ENCODE data around the gene JUN. TPM values are rescaled to one million over a fixed set of nuclear protein-coding genes. Genes with fewer than 3 reads are reported as not detected.

JUN gene
- total RNA-seq, 2 experiments from 2014 or later, result 24.2 to 25.5 TPM

DNA sequence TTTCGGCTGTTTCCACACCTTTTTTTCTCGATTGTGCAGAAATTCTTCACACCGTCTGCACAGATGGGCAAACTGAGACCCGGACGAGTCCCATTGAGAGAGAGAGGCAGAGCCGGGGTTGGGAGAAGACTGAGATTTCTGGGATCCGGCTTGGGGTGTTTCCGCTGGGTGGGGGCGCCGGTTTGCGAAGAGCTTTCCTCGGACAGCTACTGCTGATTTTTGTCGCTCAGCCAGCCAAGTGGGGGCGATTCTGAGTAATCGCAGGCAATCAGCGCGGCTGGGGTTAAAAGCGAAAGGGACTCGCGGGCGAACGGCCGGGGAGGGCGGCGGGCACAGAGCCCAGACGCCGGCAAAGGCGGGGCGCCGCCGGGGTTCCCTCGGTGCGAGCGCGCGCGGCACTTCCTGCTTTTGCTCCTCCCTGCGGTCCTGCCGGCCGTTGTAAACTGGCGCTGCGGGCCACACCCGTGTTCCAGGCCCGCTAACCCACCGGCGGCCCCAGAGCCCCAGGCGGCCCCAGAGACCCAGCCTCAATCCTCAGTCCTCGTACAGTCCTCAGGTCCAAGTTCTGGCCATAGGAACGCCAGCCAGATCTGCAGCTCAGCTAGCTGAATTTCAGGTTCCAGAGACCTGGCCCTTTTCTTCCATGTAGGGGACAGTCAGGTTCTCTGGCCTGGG lies 32.4 kb upstream of the JUN start:
- POLR2A ChIA-PET, result interaction anchor here (1.1 kb wide), 1 partner anchor 32 kb away, joined by 7 read pairs; the partner anchor contains the start of gene JUN
- ATAC-seq (peak; percentile 92), DNase-seq (peak; percentile 92)
- H3K4me3 Mint-ChIP-seq, result peak overlapping the region; percentile 77
- H3K36me3 Mint-ChIP-seq (ENCODE audit: low read depth), result no peaks in the 10 kb centered on the region
- peaks cover 39% of the 10 kb centered on the region for H3K4me1 Mint-ChIP-seq
- peak overlapping the region; percentile 79 for H3K27ac Mint-ChIP-seq
- H3K9me3 Mint-ChIP-seq (ENCODE audit: low read depth), result no peaks in the 10 kb centered on the region
- intact Hi-C loops (cut with DNase I, micrococcal nuclease), result loop anchor here (1.0 to 2.0 kb wide), 5 partner anchors 32 to 480 kb away; partner anchors contain the start of gene JUN (in 2 of the 2)
- CTCF ChIA-PET, result interaction anchor here (0.7 to 1.0 kb wide), 2 partner anchors 8 to 256 kb away, joined by 3 to 4 read pairs; no protein-coding TSS in a partner anchor
- no peaks in the 10 kb centered on the region for H3K27me3 Mint-ChIP-seq

DNA sequence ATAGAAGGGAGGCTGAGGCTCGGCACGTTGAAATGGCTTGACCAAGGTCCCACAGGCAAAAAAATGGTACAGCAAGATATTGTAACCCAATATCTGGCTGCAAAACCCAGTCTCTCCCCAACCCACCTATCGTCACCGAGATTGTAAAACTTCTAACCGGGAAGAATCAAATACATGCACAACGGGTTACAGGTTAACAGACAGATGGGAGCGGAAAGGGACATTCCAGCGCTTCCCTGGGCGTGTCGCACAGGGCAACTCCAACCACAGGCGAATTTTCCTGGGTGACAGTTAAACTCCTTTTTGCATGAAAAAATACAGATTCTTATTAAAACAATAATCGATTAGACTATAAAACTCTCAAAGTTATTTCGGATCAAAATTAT lies 31.8 kb upstream of the JUN start:
- ATAC-seq, result no peak

DNA sequence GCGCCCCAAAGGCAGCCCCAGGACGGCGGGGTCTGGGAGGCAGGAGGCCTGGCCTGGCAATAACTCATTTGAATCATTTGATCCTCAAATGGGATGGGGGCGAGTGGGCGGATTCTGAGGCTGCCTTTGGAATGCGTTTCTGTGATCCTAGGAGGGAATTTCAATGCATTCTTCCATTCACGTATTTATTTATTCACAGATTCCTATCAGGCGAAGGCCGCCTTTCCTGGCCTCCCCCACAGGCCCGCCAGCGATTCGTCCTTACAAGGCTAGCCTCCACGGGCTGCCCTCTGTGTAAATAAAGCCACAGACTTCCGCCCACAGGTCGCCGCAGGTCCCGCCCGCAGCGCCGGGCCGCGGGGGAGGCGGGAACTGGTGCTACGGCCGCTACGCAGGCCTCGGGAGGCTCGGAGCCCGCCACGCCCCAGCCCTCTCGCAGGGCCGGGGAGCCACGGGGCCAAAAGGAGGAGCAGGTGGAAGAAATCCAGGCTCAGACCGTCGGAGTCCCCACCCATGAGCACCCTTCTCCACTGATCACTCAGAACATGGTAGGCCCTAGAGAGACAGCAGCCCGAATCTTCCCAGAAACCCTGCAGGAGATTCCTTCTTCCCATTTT lies 31.3 kb upstream of the JUN start:
- Mint-ChIP-seq H3K27me3 (no peaks in the 10 kb centered on the region), H3K4me1 (peaks cover 39% of the 10 kb centered on the region), H3K9me3 (ENCODE audit: low read depth) (no peaks in the 10 kb centered on the region), H3K4me3 (peak overlapping the region; percentile 77), H3K27ac (peak overlapping the region; percentile 79), H3K36me3 (ENCODE audit: low read depth) (no peaks in the 10 kb centered on the region)
- peak; percentile 23 for ATAC-seq
- ChIA-PET CTCF (no interaction called here), POLR2A (no interaction called here)
- DNase-seq, result peak; percentile 72
- intact Hi-C loops (cut with DNase I, micrococcal nuclease), result loop anchor here in 1 of 2 experiments (1.0 kb wide), 3 partner anchors 75 to 115 kb away; partner anchors contain the start of gene MYSM1

More for the DNA sequence above, 31.8 kb upstream of the JUN start:
- Mint-ChIP-seq H3K27ac (peak overlapping the region; percentile 79), H3K27me3 (no peaks in the 10 kb centered on the region), H3K4me3 (peak overlapping the region; percentile 77), H3K36me3 (ENCODE audit: low read depth) (no peaks in the 10 kb centered on the region), H3K4me1 (peaks cover 39% of the 10 kb centered on the region), H3K9me3 (ENCODE audit: low read depth) (no peaks in the 10 kb centered on the region)
- intact Hi-C loops (cut with DNase I, micrococcal nuclease), result loop anchor here (1.0 to 2.0 kb wide), 8 partner anchors 31 to 481 kb away; partner anchors contain the start of genes JUN (in 2 of the 2) and MYSM1 (in 1 of the 2)
- peak; percentile 16 for DNase-seq
- ChIA-PET POLR2A (interaction anchor here (1.1 kb wide), 1 partner anchor 32 kb away, joined by 7 read pairs; the partner anchor contains the start of gene JUN), CTCF (interaction anchor here (1.0 kb wide), 1 partner anchor 8 kb away, joined by 4 read pairs; no protein-coding TSS in a partner anchor)

DNA sequence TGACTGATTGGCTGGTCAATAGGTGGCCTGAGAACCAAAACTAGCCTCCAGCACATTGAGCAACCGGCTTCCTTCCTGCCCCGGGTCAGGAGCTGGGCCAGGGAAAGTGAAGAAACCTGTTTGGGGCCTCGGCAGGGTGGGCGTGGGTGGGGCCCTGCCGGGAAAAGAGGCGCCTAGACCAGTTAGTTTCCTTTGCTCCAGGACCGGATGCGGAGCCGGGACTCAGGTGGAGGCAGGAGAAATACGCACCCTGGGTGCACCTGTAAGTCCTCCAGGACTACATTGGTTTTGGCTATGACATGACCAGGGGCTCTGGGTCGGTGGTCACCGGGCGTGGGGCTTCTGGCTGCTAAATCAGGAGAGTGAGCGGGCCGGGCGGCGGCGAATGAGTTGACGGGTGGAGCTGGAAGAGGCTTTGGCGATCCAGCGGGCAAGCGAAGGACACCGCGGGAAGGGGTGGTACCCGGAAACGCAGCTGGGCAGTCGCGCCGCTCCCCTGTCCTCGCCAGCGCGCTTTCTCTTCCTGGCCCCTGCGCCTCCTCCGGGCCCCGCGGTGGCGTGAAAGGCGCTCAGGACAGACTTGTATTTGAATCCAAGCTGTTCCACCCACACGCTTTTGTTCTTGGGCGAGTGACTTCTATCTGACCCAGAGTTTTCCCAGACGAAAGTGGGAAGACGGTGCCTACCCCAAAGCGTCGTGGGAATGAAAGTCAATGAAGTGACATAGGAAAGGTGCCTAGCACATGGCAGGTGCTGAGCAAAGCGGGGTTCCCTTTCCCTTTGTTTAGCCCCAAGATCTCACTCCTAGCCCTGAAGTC lies 30.6 kb upstream of the JUN start:
- ChIA-PET CTCF (no interaction called here), POLR2A (no interaction called here)
- H3K27me3 Mint-ChIP-seq, result no peaks in the 10 kb centered on the region
- H3K9me3 Mint-ChIP-seq (ENCODE audit: low read depth), result no peaks in the 10 kb centered on the region
- DNase-seq, result no peak
- peaks cover 39% of the 10 kb centered on the region for H3K4me1 Mint-ChIP-seq
- intact Hi-C loops (cut with DNase I, micrococcal nuclease), result loop anchor here in 1 of 2 experiments (1.0 kb wide), 3 partner anchors 74 to 114 kb away; partner anchors contain the start of gene MYSM1
- H3K36me3 Mint-ChIP-seq (ENCODE audit: low read depth), result no peaks in the 10 kb centered on the region
- peak overlapping the region; percentile 37 for H3K27ac Mint-ChIP-seq
- no peak for ATAC-seq
- peak overlapping the region; percentile 41 for H3K4me3 Mint-ChIP-seq

GRCh38 chr1:58813801-58814200 lies 30.0 kb upstream of the JUN start:
- Mint-ChIP-seq H3K9me3 (ENCODE audit: low read depth) (no peaks in the 10 kb centered on the region), H3K36me3 (ENCODE audit: low read depth) (no peaks in the 10 kb centered on the region), H3K4me3 (no peak overlapping the region), H3K27me3 (no peaks in the 10 kb centered on the region), H3K27ac (no peak overlapping the region), H3K4me1 (peaks cover 42% of the 10 kb centered on the region)
- intact Hi-C loops (cut with DNase I, micrococcal nuclease), result no loop called here
- CTCF ChIA-PET, result no interaction called here
- POLR2A ChIA-PET, result no interaction called here
- DNase-seq (no peak), ATAC-seq (no peak)

- POLR2A ChIA-PET, result no interaction called here
- H3K27me3 Mint-ChIP-seq, result no peaks in the 10 kb centered on the region
- H3K27ac Mint-ChIP-seq, result no peak overlapping the region
- CTCF ChIA-PET, result no interaction called here
- H3K9me3 Mint-ChIP-seq (ENCODE audit: low read depth), result no peaks in the 10 kb centered on the region
- ATAC-seq, result no peak
- H3K36me3 Mint-ChIP-seq (ENCODE audit: low read depth), result no peaks in the 10 kb centered on the region
- intact Hi-C loops (cut with DNase I, micrococcal nuclease), result no loop called here
- peak; percentile 14 for DNase-seq
- H3K4me3 Mint-ChIP-seq, result no peak overlapping the region
- H3K4me1 Mint-ChIP-seq, result peaks cover 42% of the 10 kb centered on the region
Measured at GRCh38 chr1:58813361-58813760, 29.5 kb upstream of the JUN start.

- no peak overlapping the region for H3K27ac Mint-ChIP-seq
- H3K4me3 Mint-ChIP-seq, result no peak overlapping the region
- POLR2A ChIA-PET, result no interaction called here
- CTCF ChIA-PET, result no interaction called here
- no peaks in the 10 kb centered on the region for H3K27me3 Mint-ChIP-seq
- intact Hi-C loops (cut with DNase I, micrococcal nuclease), result no loop called here
- H3K36me3 Mint-ChIP-seq (ENCODE audit: low read depth), result no peaks in the 10 kb centered on the region
- no peaks in the 10 kb centered on the region for H3K9me3 Mint-ChIP-seq (ENCODE audit: low read depth)
- no peak for ATAC-seq
- H3K4me1 Mint-ChIP-seq, result peaks cover 45% of the 10 kb centered on the region
- DNase-seq, result peak; percentile 16
Measured at GRCh38 chr1:58812926-58813325, 29.1 kb upstream of the JUN start.

DNA sequence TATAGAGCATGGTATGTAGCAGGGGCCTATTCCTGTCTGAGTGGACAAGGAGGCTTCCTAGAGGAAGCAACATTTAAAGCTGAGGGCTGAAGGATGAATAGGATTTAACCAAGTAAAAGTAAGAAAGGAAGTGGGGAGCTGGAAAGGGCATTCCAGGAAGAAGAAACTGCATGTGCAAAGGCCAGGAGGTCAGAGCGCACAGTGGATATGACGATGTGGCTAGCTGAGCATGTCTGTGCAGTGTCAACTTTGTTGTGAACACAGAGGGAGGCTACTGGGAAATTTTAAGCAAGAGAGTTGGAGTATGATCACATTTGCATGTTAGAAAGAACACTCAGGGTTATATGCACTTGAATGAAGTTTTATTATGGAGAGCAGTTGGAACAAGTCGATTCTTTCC lies 28.6 kb upstream of the JUN start:
- no peak for ATAC-seq
- peaks cover 48% of the 10 kb centered on the region for H3K4me1 Mint-ChIP-seq
- intact Hi-C loops (cut with DNase I, micrococcal nuclease), result no loop called here

DNA sequence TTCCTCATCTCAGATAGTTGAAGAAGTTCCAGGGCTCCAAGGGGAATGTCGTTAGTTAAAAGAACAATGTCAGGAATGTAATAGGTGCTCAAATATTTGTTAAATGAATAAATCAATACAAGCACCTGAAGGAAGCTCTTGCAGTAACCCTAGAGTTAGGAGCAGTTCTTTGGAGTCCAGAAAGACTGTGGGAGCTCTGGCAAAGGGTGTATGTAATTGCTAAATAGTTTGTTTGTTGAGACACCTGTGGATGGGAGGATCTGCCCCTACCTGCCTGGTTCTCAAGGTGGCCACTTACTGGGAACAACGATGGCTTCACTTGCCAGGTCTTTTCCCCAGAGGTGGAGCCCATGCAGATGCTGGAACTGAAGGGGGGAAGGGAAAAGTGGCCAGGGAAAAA lies 27.5 kb upstream of the JUN start:
- Mint-ChIP-seq H3K36me3 (ENCODE audit: low read depth) (no peaks in the 10 kb centered on the region), H3K4me1 (peaks cover 41% of the 10 kb centered on the region), H3K4me3 (no peak overlapping the region), H3K9me3 (ENCODE audit: low read depth) (no peaks in the 10 kb centered on the region), H3K27me3 (no peaks in the 10 kb centered on the region), H3K27ac (no peak overlapping the region)
- ChIA-PET POLR2A (no interaction called here), CTCF (no interaction called here)
- no peak for DNase-seq
- intact Hi-C loops (cut with DNase I, micrococcal nuclease), result no loop called here
- ATAC-seq, result no peak

More for the DNA sequence above, 28.6 kb upstream of the JUN start:
- Mint-ChIP-seq H3K9me3 (ENCODE audit: low read depth) (no peaks in the 10 kb centered on the region), H3K27me3 (no peaks in the 10 kb centered on the region), H3K4me3 (no peak overlapping the region), H3K36me3 (ENCODE audit: low read depth) (no peaks in the 10 kb centered on the region), H3K27ac (no peak overlapping the region)
- no peak for DNase-seq
- ChIA-PET CTCF (interaction anchor here (0.6 kb wide), 1 partner anchor 545 kb away, joined by 3 read pairs; no protein-coding TSS in a partner anchor), POLR2A (no interaction called here)

GRCh38 chr1:58809325-58810010 lies 25.6 kb upstream of the JUN start:
- H3K27me3 Mint-ChIP-seq, result no peaks in the 10 kb centered on the region
- H3K9me3 Mint-ChIP-seq (ENCODE audit: low read depth), result no peaks in the 10 kb centered on the region
- H3K36me3 Mint-ChIP-seq (ENCODE audit: low read depth), result peaks cover 2% of the 10 kb centered on the region
- POLR2A ChIA-PET, result no interaction called here
- no peak for DNase-seq
- no peak for ATAC-seq
- no peak overlapping the region for H3K27ac Mint-ChIP-seq
- no peak overlapping the region for H3K4me3 Mint-ChIP-seq
- CTCF ChIA-PET, result no interaction called here
- intact Hi-C loops (cut with DNase I, micrococcal nuclease), result no loop called here
- peaks cover 36% of the 10 kb centered on the region for H3K4me1 Mint-ChIP-seq

GRCh38 chr1:58808077-58808476 lies 24.2 kb upstream of the JUN start:
- DNase-seq, result no peak
- Mint-ChIP-seq H3K9me3 (ENCODE audit: low read depth) (no peaks in the 10 kb centered on the region), H3K27ac (no peak overlapping the region), H3K27me3 (no peaks in the 10 kb centered on the region), H3K4me3 (no peak overlapping the region), H3K4me1 (peaks cover 25% of the 10 kb centered on the region), H3K36me3 (ENCODE audit: low read depth) (peaks cover 2% of the 10 kb centered on the region)
- POLR2A ChIA-PET, result no interaction called here
- no peak for ATAC-seq
- intact Hi-C loops (cut with DNase I, micrococcal nuclease), result no loop called here
- CTCF ChIA-PET, result interaction anchor here (1.1 kb wide), 1 partner anchor 8 kb away, joined by 4 read pairs; no protein-coding TSS in a partner anchor
